GM18858 (cell line): ENCODE data around the gene PLAU.
"Not testable (repeated sequence)": the region's sequence is repeated elsewhere in the genome, so short reads cannot be mapped to it uniquely, and the experiment has no call there.

Experiments used
- ATAC-seq: cut with Tn5 transposase; IDR thresholded peaks from one replicate; pipeline ENCODE4 v1.9.1; 2021; ENCODE audit not compliant: unreplicated experiment

The PLAU gene

GRCh38 chr10:73920089-73920488 lies 9.2 kb downstream of the PLAU start:
- ATAC-seq = peak; percentile 51

- no peak for ATAC-seq
Measured at GRCh38 chr10:73922007-73922863, 11.3 kb downstream of the PLAU start.

GRCh38 chr10:73922864-73923133 lies 11.9 kb downstream of the PLAU start:
- no peak for ATAC-seq

GRCh38 chr10:73923935-73924598 lies 13.1 kb downstream of the PLAU start:
- ATAC-seq = no peak

GRCh38 chr10:73924935-73925334 lies 14.0 kb downstream of the PLAU start:
- ATAC-seq = no peak

- no peak for ATAC-seq
Measured at GRCh38 chr10:73925539-73925938, 14.6 kb downstream of the PLAU start.

- no peak for ATAC-seq
Measured at GRCh38 chr10:73926152-73926764, 15.3 kb downstream of the PLAU start.

- not testable (repeated sequence) for ATAC-seq
Measured at GRCh38 chr10:73930630-73931327, 19.8 kb downstream of the PLAU start.

- ATAC-seq = peak; percentile 60
Measured at GRCh38 chr10:73931767-73932619, 21.1 kb downstream of the PLAU start.

GRCh38 chr10:73932620-73933112 lies 21.7 kb downstream of the PLAU start:
- ATAC-seq = no peak

- ATAC-seq = no peak
Measured at GRCh38 chr10:73934074-73934473, 23.1 kb downstream of the PLAU start.

- ATAC-seq = no peak
Measured at GRCh38 chr10:73935895-73936294, 25.0 kb downstream of the PLAU start.

- ATAC-seq = no peak
Measured at GRCh38 chr10:73937333-73938043, 26.6 kb downstream of the PLAU start.

- ATAC-seq = no peak
Measured at GRCh38 chr10:73940634-73941221, 29.8 kb downstream of the PLAU start.

- ATAC-seq = no peak
Measured at GRCh38 chr10:73941300-73941699, 30.4 kb downstream of the PLAU start.

- ATAC-seq = no peak
Measured at GRCh38 chr10:73944356-73945100, 33.6 kb downstream of the PLAU start.

GRCh38 chr10:73946253-73947145 lies 35.6 kb downstream of the PLAU start:
- no peak for ATAC-seq
